HEK293 (cell line): ENCODE measurements around the gene BICC1.

Source experiments
- FEZF1 ChIP-seq: fragments of 450-650 bp; formaldehyde crosslinking; IDR thresholded peaks from 2 replicates; pipeline ENCODE4 v1.5.1; 2016; ENCODE audit warnings: missing biosample characterization, missing genetic modification characterization
- HIC1 ChIP-seq: fragments of 450-650 bp; formaldehyde crosslinking; IDR thresholded peaks from 2 replicates; pipeline ENCODE4 v1.5.1; 2016; ENCODE audit warnings: missing biosample characterization, missing genetic modification characterization
- KLF10 ChIP-seq: fragments of 450-650 bp; IDR thresholded peaks from 2 replicates; pipeline ENCODE4 v1.5.1; 2018; ENCODE audit warnings: missing biosample characterization, mild to moderate bottlenecking, missing genetic modification characterization
- ZBTB21 ChIP-seq: fragments of 450-650 bp; formaldehyde crosslinking; IDR thresholded peaks from 2 replicates; pipeline ENCODE4 v1.5.1; 2017; ENCODE audit warnings: missing biosample characterization, missing genetic modification characterization
- ZFHX2 ChIP-seq: fragments of 450-650 bp; formaldehyde crosslinking; conservative IDR thresholded peaks from 2 replicates; pipeline ENCODE4 v1.5.1; 2016; ENCODE audit warnings: missing biosample characterization, missing genetic modification characterization
- ZIC2 ChIP-seq: fragments of 450-650 bp; formaldehyde crosslinking; IDR thresholded peaks from 2 replicates; pipeline ENCODE4 v1.5.1; 2016; ENCODE audit warnings: missing biosample characterization, missing genetic modification characterization
- ZNF10 ChIP-seq: fragments of 450-650 bp; formaldehyde crosslinking; IDR thresholded peaks from 2 replicates; pipeline ENCODE4 v1.5.1; 2017; ENCODE audit warnings: missing biosample characterization, missing genetic modification characterization
- ZNF132 ChIP-seq: fragments of 450-650 bp; formaldehyde crosslinking; IDR thresholded peaks from 2 replicates; pipeline ENCODE4 v1.5.1; 2017; ENCODE audit warnings: missing biosample characterization, missing genetic modification characterization, borderline replicate concordance
- ZNF138 ChIP-seq: fragments of 450-650 bp; formaldehyde crosslinking; IDR thresholded peaks from 2 replicates; pipeline ENCODE4 v1.5.1; 2016; ENCODE audit warnings: missing biosample characterization, missing genetic modification characterization, borderline replicate concordance
- ZNF148 ChIP-seq: fragments of 450-650 bp; formaldehyde crosslinking; IDR thresholded peaks from 2 replicates; pipeline ENCODE4 v1.5.0; 2017; ENCODE audit warnings: missing biosample characterization, missing genetic modification characterization, borderline replicate concordance
- ZNF202 ChIP-seq: fragments of 450-650 bp; formaldehyde crosslinking; IDR thresholded peaks from 2 replicates; pipeline ENCODE4 v1.5.1; 2016; ENCODE audit warnings: missing biosample characterization, missing genetic modification characterization, borderline replicate concordance
- ZNF24 ChIP-seq: fragments of 450-650 bp; formaldehyde crosslinking; IDR thresholded peaks from 2 replicates; pipeline ENCODE4 v1.5.1; 2016; ENCODE audit warnings: missing biosample characterization, missing genetic modification characterization
- ZNF335 ChIP-seq: fragments of 450-650 bp; formaldehyde crosslinking; conservative IDR thresholded peaks from 2 replicates; pipeline ENCODE4 v1.5.1; 2016; ENCODE audit warnings: missing biosample characterization, missing genetic modification characterization
- ZNF341 ChIP-seq: fragments of 450-650 bp; formaldehyde crosslinking; IDR thresholded peaks from 2 replicates; pipeline ENCODE4; 2016; ENCODE audit warnings: low read depth, missing biosample characterization, missing genetic modification characterization
- ZNF362 ChIP-seq: fragments of 450-650 bp; formaldehyde crosslinking; IDR thresholded peaks from 2 replicates; pipeline ENCODE4 v1.5.1; 2016; ENCODE audit warnings: missing biosample characterization, missing genetic modification characterization
- ZNF391 ChIP-seq: fragments of 450-650 bp; formaldehyde crosslinking; IDR thresholded peaks from 2 replicates; pipeline ENCODE4 v1.5.1; 2016; ENCODE audit warnings: low read depth, missing biosample characterization, missing genetic modification characterization, borderline replicate concordance
- ZNF404 ChIP-seq: fragments of 450-650 bp; formaldehyde crosslinking; IDR thresholded peaks from 2 replicates; pipeline ENCODE4 v1.5.1; 2017; ENCODE audit warnings: missing biosample characterization, missing genetic modification characterization
- ZNF529 ChIP-seq: fragments of 450-650 bp; formaldehyde crosslinking; IDR thresholded peaks from 2 replicates; pipeline ENCODE4 v1.5.1; 2017; ENCODE audit warnings: missing genetic modification characterization, missing biosample characterization; ENCODE audit not compliant: insufficient replicate concordance
- ZNF548 ChIP-seq: fragments of 450-650 bp; formaldehyde crosslinking; IDR thresholded peaks from 2 replicates; pipeline ENCODE4 v1.5.1; 2016; ENCODE audit warnings: missing biosample characterization, missing genetic modification characterization
- ZNF621 ChIP-seq: fragments of 450-650 bp; formaldehyde crosslinking; IDR thresholded peaks from 2 replicates; pipeline ENCODE4 v1.5.1; 2017; ENCODE audit warnings: missing biosample characterization, missing genetic modification characterization
- ZNF654 ChIP-seq: fragments of 450-650 bp; formaldehyde crosslinking; IDR thresholded peaks from 2 replicates; pipeline ENCODE4 v1.5.1; 2016; ENCODE audit warnings: low read depth, missing biosample characterization, missing genetic modification characterization
- ZNF677 ChIP-seq: fragments of 450-650 bp; IDR thresholded peaks from 2 replicates; pipeline ENCODE4 v1.5.0; 2018; ENCODE audit warnings: missing biosample characterization, mild to moderate bottlenecking, missing genetic modification characterization, moderate library complexity
- ZNF776 ChIP-seq: fragments of 450-650 bp; formaldehyde crosslinking; IDR thresholded peaks from 2 replicates; pipeline ENCODE4 v1.5.0; 2017; ENCODE audit warnings: missing biosample characterization, missing genetic modification characterization, borderline replicate concordance
- ZNF785 ChIP-seq: fragments of 450-650 bp; formaldehyde crosslinking; IDR thresholded peaks from 2 replicates; pipeline ENCODE4 v1.5.1; 2016; ENCODE audit warnings: missing biosample characterization, missing genetic modification characterization
- ZSCAN16 ChIP-seq: fragments of 450-650 bp; formaldehyde crosslinking; IDR thresholded peaks from 2 replicates; pipeline ENCODE4 v1.5.1; 2016; ENCODE audit warnings: missing biosample characterization, missing genetic modification characterization
- ZSCAN18 ChIP-seq: fragments of 450-650 bp; formaldehyde crosslinking; IDR thresholded peaks from 2 replicates; pipeline ENCODE4 v1.5.1; 2016; ENCODE audit warnings: missing biosample characterization, missing genetic modification characterization
- ZSCAN23 ChIP-seq: fragments of 450-650 bp; formaldehyde crosslinking; IDR thresholded peaks from 2 replicates; pipeline ENCODE4 v1.5.1; 2016; ENCODE audit warnings: missing biosample characterization, missing genetic modification characterization
- ZSCAN5A ChIP-seq: fragments of 450-650 bp; formaldehyde crosslinking; IDR thresholded peaks from 2 replicates; pipeline ENCODE4 v1.5.1; 2016; ENCODE audit warnings: missing biosample characterization, missing genetic modification characterization
- TF ChIP-seq, protein P1 (sequence below): sonication (generic); formaldehyde crosslinking; IDR thresholded peaks from 2 replicates; pipeline ENCODE4 v1.8.1; 2022; ENCODE audit warnings: mild to moderate bottlenecking, moderate library complexity, missing genetic modification reagents
- TF ChIP-seq, protein P2 (sequence below): fragments of 450-650 bp; formaldehyde crosslinking; IDR thresholded peaks from 2 replicates; pipeline ENCODE4 v1.5.1; 2016; ENCODE audit warnings: missing biosample characterization, missing genetic modification characterization

The BICC1 gene

GRCh38 chr10:58641095-58641531, 128.4 kb downstream of the BICC1 start (continued):
- TF ChIP-seq ZNF677 (tag by site-specific recombination), result no peak
- TF ChIP-seq ZNF621 (tag by site-specific recombination), result no peak
- TF ChIP-seq ZSCAN16 (tag by site-specific recombination), result no peak
- TF ChIP-seq ZNF138, result no peak
- TF ChIP-seq, protein P1, sequence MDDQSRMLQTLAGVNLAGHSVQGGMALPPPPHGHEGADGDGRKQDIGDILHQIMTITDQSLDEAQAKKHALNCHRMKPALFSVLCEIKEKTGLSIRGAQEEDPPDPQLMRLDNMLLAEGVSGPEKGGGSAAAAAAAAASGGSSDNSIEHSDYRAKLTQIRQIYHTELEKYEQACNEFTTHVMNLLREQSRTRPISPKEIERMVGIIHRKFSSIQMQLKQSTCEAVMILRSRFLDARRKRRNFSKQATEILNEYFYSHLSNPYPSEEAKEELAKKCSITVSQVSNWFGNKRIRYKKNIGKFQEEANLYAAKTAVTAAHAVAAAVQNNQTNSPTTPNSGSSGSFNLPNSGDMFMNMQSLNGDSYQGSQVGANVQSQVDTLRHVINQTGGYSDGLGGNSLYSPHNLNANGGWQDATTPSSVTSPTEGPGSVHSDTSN, result no peak
- TF ChIP-seq ZNF404 (tag by site-specific recombination), result no peak
- TF ChIP-seq ZNF362, result 0 out of 2 replicates have a peak, but pooled peaks have one; percentile 32
- TF ChIP-seq ZNF548, result no peak
- 0 out of 2 replicates have a peak, but pooled peaks have one; percentile 21 for TF ChIP-seq ZNF335 (tag by site-specific recombination)
- no peak for TF ChIP-seq ZNF10 (tag by site-specific recombination)
- TF ChIP-seq ZNF132 (tag by site-specific recombination), result no peak
- TF ChIP-seq HIC1 (tag by site-specific recombination), result no peak
- no peak for TF ChIP-seq ZFHX2 (tag by site-specific recombination)
- no peak for TF ChIP-seq ZNF148 (tag by site-specific recombination)
- no peak for TF ChIP-seq KLF10 (tag by site-specific recombination)
- TF ChIP-seq ZIC2 (tag by site-specific recombination), result peak; percentile 26; the same call in 1 of the 2 replicates
- no peak for TF ChIP-seq ZNF529 (tag by site-specific recombination)
- TF ChIP-seq ZNF654 (tag by site-specific recombination), result peak; percentile 45
- TF ChIP-seq ZNF785, result no peak
- TF ChIP-seq ZNF24 (tag by site-specific recombination), result no peak
- TF ChIP-seq, protein P2, sequence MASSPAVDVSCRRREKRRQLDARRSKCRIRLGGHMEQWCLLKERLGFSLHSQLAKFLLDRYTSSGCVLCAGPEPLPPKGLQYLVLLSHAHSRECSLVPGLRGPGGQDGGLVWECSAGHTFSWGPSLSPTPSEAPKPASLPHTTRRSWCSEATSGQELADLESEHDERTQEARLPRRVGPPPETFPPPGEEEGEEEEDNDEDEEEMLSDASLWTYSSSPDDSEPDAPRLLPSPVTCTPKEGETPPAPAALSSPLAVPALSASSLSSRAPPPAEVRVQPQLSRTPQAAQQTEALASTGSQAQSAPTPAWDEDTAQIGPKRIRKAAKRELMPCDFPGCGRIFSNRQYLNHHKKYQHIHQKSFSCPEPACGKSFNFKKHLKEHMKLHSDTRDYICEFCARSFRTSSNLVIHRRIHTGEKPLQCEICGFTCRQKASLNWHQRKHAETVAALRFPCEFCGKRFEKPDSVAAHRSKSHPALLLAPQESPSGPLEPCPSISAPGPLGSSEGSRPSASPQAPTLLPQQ (tag by site-specific recombination), result no peak
- no peak for TF ChIP-seq ZNF202
- TF ChIP-seq FEZF1 (tag by site-specific recombination), result no peak
- TF ChIP-seq ZSCAN18 (tag by site-specific recombination), result no peak
- TF ChIP-seq ZBTB21 (tag by site-specific recombination), result peak; percentile 25; the same call in 1 of the 2 replicates
- TF ChIP-seq ZNF776 (tag by site-specific recombination), result no peak
- TF ChIP-seq ZSCAN23 (tag by site-specific recombination), result no peak
- no peak for TF ChIP-seq ZSCAN5A (tag by site-specific recombination)
- TF ChIP-seq ZNF341 (tag by site-specific recombination), result no peak
- no peak for TF ChIP-seq ZNF391 (tag by site-specific recombination)
